GM23338 (cell line): ENCODE data around the gene DEPDC1.

Experiments used
- CTCF ChIP-seq, 2 experiments: fragments of 200-600 bp in 1 of 2; sonication (generic) in 1 of 2; conservative IDR thresholded peaks; 2 replicates each; pipeline versions ENCODE4 v1.5.1 to v1.6.1; 2016 to 2017; ENCODE audit warnings: antibody characterized with exemption in 2 of 2, low read depth in 2 of 2, mild to moderate bottlenecking in 2 of 2, moderate library complexity in 1 of 2
- EZH2 ChIP-seq: fragments of 200-600 bp; sonication (generic); IDR thresholded peaks from one replicate; pipeline ENCODE4 v1.8.0; 2017; ENCODE audit warnings: antibody characterized with exemption, mild to moderate bottlenecking, low read depth; ENCODE audit not compliant: unreplicated experiment
- EZH2phosphoT487 ChIP-seq: fragments of 200-600 bp; sonication (generic); IDR thresholded peaks from one replicate; pipeline ENCODE4 v1.8.1; 2018; ENCODE audit warnings: antibody characterized with exemption; ENCODE audit not compliant: unreplicated experiment
- REST ChIP-seq: IDR thresholded peaks from one replicate; pipeline ENCODE4 v1.6.1; 2018; ENCODE audit warnings: antibody characterized with exemption; ENCODE audit not compliant: unreplicated experiment
- ZNF331 ChIP-seq: fragments of 250-450 bp; sonication (Bioruptor Pico); IDR thresholded peaks from 2 replicates; pipeline ENCODE4 v1.5.0; 2020; ENCODE audit warnings: low read depth, mild to moderate bottlenecking, moderate library complexity

- TF ChIP-seq REST (no peak), EZH2phosphoT487 (no peak), EZH2 (no peak), CTCF (conservative IDR thresholded peaks at IDR 0.05; ENCODE audit: low read depth in 2 of 2) (no peak), ZNF331 (CRISPR knock-in tag) (no peak)
Measured at GRCh38 chr1:68433395-68433794, 63.5 kb downstream of the DEPDC1 start.
